Endothelial cell (in vitro differentiated cells): ENCODE data around the gene TFPT. TPM values are rescaled to one million over a fixed set of nuclear protein-coding genes. Genes with fewer than 3 reads are reported as not detected.

Experiments
- DNase-seq: peaks from one replicate; pipeline ENCODE4 v3.0.0; 2021; ENCODE audit warnings: low spot score
- H3K27ac Mint-ChIP-seq: one replicate; pipeline ENCODE4 v1.8.0; 2021; ENCODE audit warnings: mixed read lengths, inconsistent platforms; ENCODE audit not compliant: unreplicated experiment
- H3K27me3 Mint-ChIP-seq: one replicate; pipeline ENCODE4 v1.8.0; 2021; ENCODE audit warnings: mild to moderate bottlenecking, moderate library complexity, mixed read lengths, inconsistent platforms; ENCODE audit not compliant: unreplicated experiment
- H3K36me3 Mint-ChIP-seq: one replicate; pipeline ENCODE4 v1.8.0; 2021; ENCODE audit warnings: mild to moderate bottlenecking, low read depth, mixed read lengths, inconsistent platforms; ENCODE audit not compliant: unreplicated experiment
- H3K4me1 Mint-ChIP-seq: one replicate; pipeline ENCODE4 v1.8.0; 2021; ENCODE audit warnings: mild to moderate bottlenecking, mixed read lengths, inconsistent platforms; ENCODE audit not compliant: unreplicated experiment
- H3K4me3 Mint-ChIP-seq: one replicate; pipeline ENCODE4 v1.8.0; 2021; ENCODE audit warnings: mild to moderate bottlenecking, mixed read lengths, inconsistent platforms; ENCODE audit not compliant: unreplicated experiment
- H3K9me3 Mint-ChIP-seq: one replicate; pipeline ENCODE4 v1.8.0; 2021; ENCODE audit warnings: mixed read lengths, inconsistent platforms; ENCODE audit not compliant: unreplicated experiment
- long read RNA-seq: library from polyadenylated mRNA; unstranded; transcript quantifications from one replicate; pipeline ENCODE4 v2.0.0, GENCODE V29; 2020; ENCODE audit not compliant: unreplicated experiment
- total RNA-seq: library from RNA; stranded (reverse); fragmentation: NEBNext Ultra II Directional; extraction: Animal tissue kit (Norgen Biotek cat#: 25700); gene quantifications from one replicate; pipeline ENCODE4 v1.2.1, GENCODE V29; 2021; ENCODE audit not compliant: unreplicated experiment
- TF ChIP-seq, protein P1 (sequence below): fragments of 200-600 bp; sonication (generic); IDR thresholded peaks from one replicate; pipeline ENCODE4 v1.5.0; 2021; ENCODE audit warnings: antibody characterized with exemption; ENCODE audit not compliant: unreplicated experiment

TFPT gene, protein sequence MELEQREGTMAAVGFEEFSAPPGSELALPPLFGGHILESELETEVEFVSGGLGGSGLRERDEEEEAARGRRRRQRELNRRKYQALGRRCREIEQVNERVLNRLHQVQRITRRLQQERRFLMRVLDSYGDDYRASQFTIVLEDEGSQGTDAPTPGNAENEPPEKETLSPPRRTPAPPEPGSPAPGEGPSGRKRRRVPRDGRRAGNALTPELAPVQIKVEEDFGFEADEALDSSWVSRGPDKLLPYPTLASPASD
- 24.8 TPM for total RNA-seq
- long read RNA-seq, transcript TFPT-203 (6 exons, 1,205 nt), result major isoform, 16 of 21 reads
- long read RNA-seq, partial matches to known transcripts, result 5 of 21 reads
- long read RNA-seq, other reads (novel, unspliced or antisense), result 0 of 21 reads

DNA sequence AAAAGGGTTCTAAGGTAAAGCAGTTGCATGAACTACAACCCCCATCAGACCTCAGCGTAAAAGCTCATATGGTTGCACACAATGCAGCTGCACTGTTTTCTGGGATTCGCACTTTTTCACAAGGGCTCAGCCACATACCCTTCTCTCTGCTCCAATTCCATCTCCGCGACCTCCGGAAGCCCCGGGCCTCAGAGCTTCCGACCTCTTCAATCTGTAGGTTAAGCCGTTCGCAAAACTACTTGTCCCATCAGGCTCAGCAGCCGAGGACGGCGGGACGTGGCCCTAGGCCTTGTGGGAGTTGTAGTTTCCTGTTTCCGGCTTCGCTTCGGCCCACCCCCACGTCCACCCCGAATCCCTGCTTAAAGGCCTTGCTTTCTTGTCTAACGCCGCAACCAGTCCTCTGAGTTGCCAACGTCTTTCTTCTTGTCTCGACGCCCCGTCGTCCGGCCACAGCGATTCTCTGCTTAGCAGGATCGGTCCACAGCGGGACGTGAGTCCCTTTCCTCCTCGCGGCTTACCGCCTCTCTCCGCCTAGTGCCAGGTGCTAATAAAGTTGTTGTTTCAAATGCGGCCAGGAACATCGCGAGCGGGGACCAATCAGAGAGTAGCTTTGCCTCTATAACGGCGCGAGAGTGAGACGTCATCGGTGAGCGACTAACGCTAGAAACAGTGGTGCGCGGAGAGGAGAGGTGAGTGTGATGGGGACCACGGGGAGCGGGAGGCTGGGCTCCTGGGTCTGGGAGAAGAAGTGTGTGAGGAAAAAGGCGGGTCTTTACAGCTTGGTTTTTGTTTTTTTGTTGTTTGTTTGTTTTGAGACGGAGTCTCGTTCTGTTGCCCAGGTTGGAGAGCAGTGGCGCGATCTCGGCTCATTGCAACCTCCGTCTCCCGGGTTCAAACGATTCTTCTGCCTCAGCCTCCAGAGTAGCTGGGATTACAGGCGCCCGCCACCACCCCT is at the start of gene TFPT, which contains the start of gene PRPF31:
TSS of gene TFPT (minus strand) at position 549 of the 955 bp plus-strand sequence. CDS start at position 161, 388 bp downstream.
TSS of gene PRPF31 (plus strand) at position 646 of the 955 bp plus-strand sequence. CDS start 2,525 bp downstream, outside the sequence.
- Mint-ChIP-seq H3K27ac (peak within 1 kb of the TSS; percentile 92), H3K4me1 (peaks cover 25% of the 10 kb centered on the region), H3K36me3 (peaks cover 31% of the 10 kb centered on the region), H3K9me3 (no peaks in the 10 kb centered on the region), H3K4me3 (peak within 1 kb of the TSS; percentile 99), H3K27me3 (peaks cover 19% of the 10 kb centered on the region)
- peak; percentile 88 for DNase-seq
- TF ChIP-seq, protein P1, sequence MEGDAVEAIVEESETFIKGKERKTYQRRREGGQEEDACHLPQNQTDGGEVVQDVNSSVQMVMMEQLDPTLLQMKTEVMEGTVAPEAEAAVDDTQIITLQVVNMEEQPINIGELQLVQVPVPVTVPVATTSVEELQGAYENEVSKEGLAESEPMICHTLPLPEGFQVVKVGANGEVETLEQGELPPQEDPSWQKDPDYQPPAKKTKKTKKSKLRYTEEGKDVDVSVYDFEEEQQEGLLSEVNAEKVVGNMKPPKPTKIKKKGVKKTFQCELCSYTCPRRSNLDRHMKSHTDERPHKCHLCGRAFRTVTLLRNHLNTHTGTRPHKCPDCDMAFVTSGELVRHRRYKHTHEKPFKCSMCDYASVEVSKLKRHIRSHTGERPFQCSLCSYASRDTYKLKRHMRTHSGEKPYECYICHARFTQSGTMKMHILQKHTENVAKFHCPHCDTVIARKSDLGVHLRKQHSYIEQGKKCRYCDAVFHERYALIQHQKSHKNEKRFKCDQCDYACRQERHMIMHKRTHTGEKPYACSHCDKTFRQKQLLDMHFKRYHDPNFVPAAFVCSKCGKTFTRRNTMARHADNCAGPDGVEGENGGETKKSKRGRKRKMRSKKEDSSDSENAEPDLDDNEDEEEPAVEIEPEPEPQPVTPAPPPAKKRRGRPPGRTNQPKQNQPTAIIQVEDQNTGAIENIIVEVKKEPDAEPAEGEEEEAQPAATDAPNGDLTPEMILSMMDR, result no peak

DNA sequence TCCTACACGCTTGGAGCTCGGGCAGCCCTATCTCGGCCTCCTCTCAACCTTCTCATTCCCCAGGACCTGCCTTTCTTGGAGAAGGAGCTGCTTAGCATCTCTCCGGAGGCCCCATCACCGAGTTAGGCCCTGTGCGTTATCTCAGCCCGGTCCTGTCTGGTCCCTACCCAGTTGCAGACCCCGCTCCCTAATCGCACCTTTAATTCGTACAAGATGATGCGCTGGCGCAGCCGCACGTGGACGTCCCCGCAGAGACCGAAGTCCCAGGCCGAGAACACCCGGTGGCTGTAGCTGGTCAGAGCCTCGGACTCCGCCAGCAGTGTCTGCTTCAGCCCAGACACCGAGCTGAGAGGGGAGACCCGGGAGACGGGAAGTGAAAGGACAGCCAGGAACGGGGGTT is 49.8 kb upstream of the TFPT start:
- H3K27me3 Mint-ChIP-seq, result peaks cover 19% of the 10 kb centered on the region
- H3K9me3 Mint-ChIP-seq, result no peaks in the 10 kb centered on the region
- no peak for DNase-seq
- peaks cover 8% of the 10 kb centered on the region for H3K4me1 Mint-ChIP-seq
- TF ChIP-seq, protein P1, result no peak
- peak overlapping the region; percentile 50 for H3K4me3 Mint-ChIP-seq
- no peak overlapping the region for H3K27ac Mint-ChIP-seq
- H3K36me3 Mint-ChIP-seq, result peaks cover 8% of the 10 kb centered on the region

DNA sequence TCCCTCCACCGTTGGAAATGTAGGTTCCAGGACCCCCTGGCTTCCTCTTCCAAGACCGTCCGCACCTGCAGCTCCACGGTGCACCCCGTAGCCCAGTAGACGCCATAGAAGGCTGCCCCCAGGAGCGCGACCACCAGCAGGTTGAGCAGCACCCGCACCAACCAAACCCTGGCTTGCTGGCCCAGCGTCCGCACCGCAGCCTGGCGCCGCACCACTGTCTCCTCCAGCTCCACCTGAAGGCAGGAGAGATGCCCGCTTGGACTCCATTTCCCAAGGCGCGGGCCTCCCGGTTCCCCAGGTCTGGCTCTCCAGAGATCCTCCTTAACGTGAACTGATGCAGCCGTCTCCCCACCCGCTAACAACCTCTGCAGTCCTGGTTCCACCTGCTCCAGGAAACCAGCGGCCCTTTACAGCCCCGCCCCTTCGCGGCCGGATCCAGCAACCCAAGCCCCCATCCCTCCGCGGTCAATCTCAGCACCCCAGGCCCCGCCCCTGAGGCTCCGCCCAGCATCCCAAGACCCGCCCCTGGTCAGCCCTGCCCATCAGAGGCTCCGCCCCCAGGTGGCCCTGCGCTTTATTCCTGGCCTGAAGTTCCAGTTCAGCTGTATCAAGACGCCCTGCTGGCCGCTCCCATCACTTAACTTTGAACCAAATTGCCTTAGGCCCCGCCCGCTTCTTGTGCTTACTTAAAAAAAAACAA is 49.1 kb upstream of the TFPT start:
- H3K27ac Mint-ChIP-seq, result no peak overlapping the region
- peaks cover 15% of the 10 kb centered on the region for H3K36me3 Mint-ChIP-seq
- TF ChIP-seq, protein P1, result no peak
- peak; percentile 64 for DNase-seq
- no peak overlapping the region for H3K4me3 Mint-ChIP-seq
- H3K9me3 Mint-ChIP-seq, result no peaks in the 10 kb centered on the region
- peaks cover 10% of the 10 kb centered on the region for H3K4me1 Mint-ChIP-seq
- peaks cover 23% of the 10 kb centered on the region for H3K27me3 Mint-ChIP-seq

DNA sequence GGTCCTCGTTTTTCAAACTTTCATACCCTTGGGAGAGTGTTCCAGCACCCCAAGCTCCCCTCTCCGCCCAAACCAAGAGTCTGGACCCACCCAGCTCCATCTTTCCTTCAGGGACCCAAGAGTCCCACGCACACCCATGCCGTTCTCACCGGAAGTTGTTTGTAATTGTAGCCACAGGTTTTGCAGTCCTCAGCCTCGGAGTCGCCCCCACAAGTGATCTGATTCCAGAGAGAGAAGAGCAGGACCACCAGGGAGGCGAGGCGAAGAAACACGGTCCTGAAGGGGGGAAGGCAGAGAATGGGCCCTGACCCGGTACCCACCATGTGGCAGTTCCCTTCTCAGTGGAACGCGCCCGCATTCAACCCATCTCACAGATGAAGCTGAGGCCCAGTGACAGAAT is 47.4 kb upstream of the TFPT start:
- peak overlapping the region; percentile 82 for H3K27ac Mint-ChIP-seq
- H3K4me1 Mint-ChIP-seq, result peaks cover 15% of the 10 kb centered on the region
- no peaks in the 10 kb centered on the region for H3K9me3 Mint-ChIP-seq
- TF ChIP-seq, protein P1, result no peak
- no peak for DNase-seq
- peaks cover 32% of the 10 kb centered on the region for H3K27me3 Mint-ChIP-seq
- peaks cover 16% of the 10 kb centered on the region for H3K36me3 Mint-ChIP-seq
- H3K4me3 Mint-ChIP-seq, result peak overlapping the region; percentile 50
